ENCODE measurements around the gene CYP4A22.

- TF ChIP-seq, protein P1, sequence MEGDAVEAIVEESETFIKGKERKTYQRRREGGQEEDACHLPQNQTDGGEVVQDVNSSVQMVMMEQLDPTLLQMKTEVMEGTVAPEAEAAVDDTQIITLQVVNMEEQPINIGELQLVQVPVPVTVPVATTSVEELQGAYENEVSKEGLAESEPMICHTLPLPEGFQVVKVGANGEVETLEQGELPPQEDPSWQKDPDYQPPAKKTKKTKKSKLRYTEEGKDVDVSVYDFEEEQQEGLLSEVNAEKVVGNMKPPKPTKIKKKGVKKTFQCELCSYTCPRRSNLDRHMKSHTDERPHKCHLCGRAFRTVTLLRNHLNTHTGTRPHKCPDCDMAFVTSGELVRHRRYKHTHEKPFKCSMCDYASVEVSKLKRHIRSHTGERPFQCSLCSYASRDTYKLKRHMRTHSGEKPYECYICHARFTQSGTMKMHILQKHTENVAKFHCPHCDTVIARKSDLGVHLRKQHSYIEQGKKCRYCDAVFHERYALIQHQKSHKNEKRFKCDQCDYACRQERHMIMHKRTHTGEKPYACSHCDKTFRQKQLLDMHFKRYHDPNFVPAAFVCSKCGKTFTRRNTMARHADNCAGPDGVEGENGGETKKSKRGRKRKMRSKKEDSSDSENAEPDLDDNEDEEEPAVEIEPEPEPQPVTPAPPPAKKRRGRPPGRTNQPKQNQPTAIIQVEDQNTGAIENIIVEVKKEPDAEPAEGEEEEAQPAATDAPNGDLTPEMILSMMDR (conservative IDR thresholded peaks at IDR 0.05; ENCODE audit: low read depth, low read length), result no peak
- TF ChIP-seq, protein P2, sequence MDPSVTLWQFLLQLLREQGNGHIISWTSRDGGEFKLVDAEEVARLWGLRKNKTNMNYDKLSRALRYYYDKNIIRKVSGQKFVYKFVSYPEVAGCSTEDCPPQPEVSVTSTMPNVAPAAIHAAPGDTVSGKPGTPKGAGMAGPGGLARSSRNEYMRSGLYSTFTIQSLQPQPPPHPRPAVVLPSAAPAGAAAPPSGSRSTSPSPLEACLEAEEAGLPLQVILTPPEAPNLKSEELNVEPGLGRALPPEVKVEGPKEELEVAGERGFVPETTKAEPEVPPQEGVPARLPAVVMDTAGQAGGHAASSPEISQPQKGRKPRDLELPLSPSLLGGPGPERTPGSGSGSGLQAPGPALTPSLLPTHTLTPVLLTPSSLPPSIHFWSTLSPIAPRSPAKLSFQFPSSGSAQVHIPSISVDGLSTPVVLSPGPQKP (IDR thresholded peaks at IDR 0.05; ENCODE audit: borderline replicate concordance, low read depth, low read length), result no peak
- no peak for TF ChIP-seq MAFK (IDR thresholded peaks at IDR 0.05; ENCODE audit: low read depth, low read length)
Measured at GRCh38 chr1:47190509-47190855, 53.2 kb downstream of the CYP4A22 start.
